HG02642 (cell line): Measurements from ENCODE around the gene CD79B.
"Not testable (repeated sequence)": the region's sequence is repeated elsewhere in the genome, so short reads cannot be mapped to it uniquely, and the experiment has no call there.

Experiments used
- ATAC-seq: cut with Tn5 transposase; IDR thresholded peaks from one replicate; pipeline ENCODE4 v1.9.1; 2021; ENCODE audit warnings: mild to moderate bottlenecking; ENCODE audit not compliant: unreplicated experiment, poor library complexity

The CD79B gene

DNA sequence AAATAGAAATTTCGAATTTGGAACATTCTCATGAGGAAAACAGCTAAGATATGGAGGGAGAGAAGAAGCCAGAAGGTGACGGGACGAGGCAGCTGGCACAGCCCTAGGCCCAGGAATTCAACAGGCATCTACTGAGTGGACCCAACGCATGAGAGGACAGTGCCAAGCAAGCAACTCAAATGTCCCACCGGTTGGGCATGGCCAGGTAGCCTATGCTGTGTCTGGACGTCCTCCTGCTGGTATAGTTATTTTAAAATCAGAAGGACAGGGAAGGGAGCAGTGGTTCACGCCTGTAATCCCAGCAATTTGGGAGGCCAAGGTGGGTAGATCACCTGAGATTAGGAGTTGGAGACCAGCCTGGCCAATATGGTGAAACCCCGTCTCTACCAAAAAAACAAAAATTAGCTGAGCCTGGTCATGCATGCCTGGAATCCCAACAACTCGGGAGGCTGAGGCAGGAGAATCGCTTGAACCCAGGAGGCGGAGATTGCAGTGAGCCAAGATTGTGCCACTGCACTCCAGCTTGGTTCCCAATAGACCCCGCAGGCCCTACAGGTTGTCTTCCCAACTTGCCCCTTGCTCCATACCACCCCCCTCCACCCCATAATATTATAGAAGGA, 15.5 kb downstream of the CD79B start:
- no peak for ATAC-seq

DNA sequence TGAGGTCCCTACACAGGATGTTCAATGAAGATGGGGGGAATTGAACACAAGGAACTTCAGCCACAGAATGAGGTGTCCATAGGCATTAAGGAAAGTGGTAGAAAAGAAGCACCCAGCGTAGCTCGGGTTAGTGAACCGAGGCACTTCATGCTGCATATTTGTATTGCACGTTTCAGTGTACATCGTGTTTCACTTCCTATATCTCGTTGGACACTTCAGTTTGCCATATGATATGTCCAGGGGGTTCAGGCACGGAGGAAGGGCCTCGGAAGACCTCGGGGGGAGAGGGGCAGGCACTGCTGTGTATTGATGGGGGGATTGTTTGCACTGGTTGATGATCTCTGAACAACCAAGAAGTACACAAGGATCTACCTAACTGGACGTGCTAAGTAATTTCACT, 16.4 kb downstream of the CD79B start:
- not testable (repeated sequence) for ATAC-seq

- no peak for ATAC-seq
Observed at GRCh38 chr17:63914471-63914870, 17.7 kb downstream of the CD79B start.

- no peak for ATAC-seq
Observed at GRCh38 chr17:63911657-63912100, 20.5 kb downstream of the CD79B start.

DNA sequence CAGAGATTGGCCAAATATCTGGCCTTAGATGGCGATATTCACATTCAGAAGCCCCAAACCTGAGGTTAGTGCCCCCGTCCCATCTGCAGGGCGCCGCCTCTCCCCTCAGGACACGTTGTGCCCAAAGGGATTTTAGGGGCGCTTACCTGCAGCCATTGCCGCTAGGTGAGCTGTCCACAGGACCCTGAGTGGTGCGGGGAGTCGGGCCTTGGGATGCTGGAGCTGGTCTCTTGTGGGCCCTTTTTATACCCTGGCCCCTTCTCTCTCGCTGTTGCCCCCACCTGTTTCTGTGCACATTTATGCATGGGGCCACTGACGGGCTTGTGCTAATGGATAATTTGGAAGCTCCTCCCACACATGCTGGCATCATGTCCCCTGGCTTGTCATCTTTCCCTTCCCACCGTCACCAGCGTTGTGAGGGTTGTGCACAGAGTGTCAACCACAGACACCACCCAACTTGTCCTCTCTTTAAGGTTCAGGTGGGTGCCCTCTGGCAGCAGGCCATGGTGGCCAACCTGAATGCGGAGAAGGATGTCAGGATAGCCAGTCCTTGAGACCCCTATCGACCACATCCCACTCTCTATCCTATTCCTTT, 21.0 kb downstream of the CD79B start, which contains the start of gene CSHL1:
CSHL1 (minus strand) TSS at position 218 of the 595 bp plus-strand sequence; CDS start at position 156, 62 bp downstream.
- no peak for ATAC-seq

- ATAC-seq, result no peak
Observed at GRCh38 chr17:63910096-63910495, 22.0 kb downstream of the CD79B start.

DNA sequence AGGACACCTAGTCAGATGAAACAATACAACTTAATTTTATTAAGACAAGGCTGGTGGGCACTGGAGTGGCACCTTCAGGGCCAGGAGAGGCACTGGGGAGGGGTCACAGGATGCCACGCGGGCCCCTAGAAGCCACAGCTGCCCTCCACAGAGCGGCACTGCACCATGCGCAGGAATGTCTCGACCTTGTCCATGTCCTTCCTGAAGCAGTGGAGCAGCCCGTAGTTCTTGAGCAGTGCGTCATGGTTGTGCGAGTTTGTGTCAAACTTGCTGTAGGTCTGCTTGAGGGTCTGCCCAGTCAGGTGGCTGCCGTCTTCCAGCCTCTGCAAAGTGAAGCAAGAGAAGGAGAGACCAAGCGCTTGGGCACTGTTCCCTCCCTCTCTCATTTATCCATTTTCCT, 22.5 kb downstream of the CD79B start:
- not testable (repeated sequence) for ATAC-seq

GRCh38 chr17:63907161-63907778, 24.9 kb downstream of the CD79B start:
- ATAC-seq, result not testable (repeated sequence)

GRCh38 chr17:63904796-63905195, 27.3 kb downstream of the CD79B start:
- ATAC-seq, result not testable (repeated sequence)

DNA sequence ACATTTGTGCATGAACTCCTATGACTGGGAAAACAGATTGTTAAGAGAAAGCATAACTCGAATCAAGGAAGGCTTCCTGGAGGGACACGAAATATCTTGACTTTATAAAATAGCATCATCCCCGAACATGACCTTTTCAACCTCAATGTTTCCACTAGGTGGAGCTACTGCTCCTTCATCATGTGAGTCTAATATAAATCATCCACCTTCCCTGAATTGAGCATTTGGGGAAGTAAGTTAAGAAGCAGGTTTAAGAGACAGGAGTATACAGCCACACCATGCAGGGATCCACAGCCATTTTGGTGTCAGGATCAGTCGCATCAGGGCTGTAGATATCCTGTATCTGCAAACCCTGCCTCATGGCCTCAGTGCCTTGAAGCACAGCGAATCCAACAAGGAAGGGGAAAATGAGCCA, 28.3 kb downstream of the CD79B start:
- not testable (repeated sequence) for ATAC-seq

- not testable (repeated sequence) for ATAC-seq
Observed at GRCh38 chr17:63901971-63902370, 30.2 kb downstream of the CD79B start.

DNA sequence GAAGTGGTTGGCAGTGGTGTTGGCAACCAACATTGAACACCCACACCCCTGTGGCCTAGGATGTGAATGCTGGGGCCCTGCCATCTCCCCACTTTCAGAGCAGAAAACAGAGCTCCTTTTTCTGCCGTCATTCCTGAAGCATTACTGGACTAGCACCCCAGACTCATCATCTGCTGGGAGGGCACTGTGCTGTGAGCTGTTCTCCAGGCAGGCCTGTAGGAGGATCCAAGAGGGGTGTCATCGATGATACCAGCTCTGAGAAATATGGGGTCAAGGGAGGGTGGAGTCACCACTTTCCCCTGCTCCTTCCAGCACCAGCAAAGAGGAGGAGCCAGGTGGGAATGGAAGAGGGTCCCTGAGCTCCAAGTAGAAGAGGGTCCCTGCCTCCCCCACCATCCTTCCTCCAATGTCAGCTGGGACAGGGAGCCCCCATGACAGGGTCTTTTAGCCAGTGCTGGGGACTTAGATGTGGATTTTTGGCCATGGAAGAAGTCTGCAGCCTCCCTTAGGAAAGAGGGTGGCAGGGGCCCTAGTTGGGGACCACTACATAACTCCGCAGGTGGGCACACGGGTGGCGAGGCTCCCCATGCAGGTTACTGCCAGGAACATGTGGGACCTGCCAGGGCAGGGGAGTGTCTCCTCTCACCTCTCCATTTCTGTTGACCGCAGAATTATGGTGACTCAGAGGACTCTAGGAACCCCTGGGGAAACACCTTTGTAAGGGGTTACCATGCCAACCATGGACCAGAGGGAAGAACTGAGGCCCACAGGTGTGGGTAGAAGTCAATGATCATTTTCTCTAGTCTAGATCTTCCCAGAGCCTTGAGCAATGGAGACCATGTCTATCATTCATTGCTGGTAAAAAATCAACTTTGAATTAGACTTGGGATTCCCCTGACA, 33.0 kb downstream of the CD79B start:
- not testable (repeated sequence) for ATAC-seq

DNA sequence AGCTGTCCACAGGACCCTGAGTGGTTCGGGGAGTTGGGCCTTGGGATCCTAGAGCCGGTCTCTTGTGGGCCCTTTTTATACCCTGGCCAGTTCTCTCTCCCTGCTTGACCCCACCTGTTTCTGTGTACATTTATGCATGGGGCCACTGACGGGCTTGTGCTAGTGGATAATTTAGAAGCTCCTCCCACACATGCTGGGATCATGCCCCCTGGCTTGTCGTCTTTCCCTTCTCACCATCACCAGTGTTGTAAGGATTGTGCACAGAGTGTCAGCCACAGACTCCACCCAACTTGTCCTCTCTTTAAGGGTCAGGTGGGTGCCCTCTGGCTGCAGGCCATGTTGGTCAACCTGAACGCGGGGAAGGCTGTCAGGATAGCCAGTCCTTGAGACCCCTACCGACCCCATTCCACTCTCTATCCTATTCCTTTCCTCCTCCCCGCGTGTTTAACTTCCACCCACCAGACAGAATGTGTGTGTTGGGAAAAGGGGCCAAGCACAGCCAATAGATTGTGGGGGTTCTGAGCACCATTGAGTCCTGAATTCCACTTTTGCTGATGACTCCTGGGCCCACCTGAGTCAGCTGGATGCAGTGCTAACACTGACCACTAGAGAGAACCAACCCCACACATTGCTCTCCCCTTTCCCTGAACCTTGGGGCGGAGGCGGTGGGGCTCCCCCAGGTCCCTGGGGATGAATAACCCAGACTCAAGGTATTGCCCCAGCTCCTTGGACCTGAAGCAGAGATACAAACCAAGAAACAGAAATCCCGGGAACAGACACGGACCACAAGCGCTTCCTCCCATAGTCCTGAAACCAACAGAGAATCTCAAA, 35.4 kb downstream of the CD79B start, which contains the start of gene CSH1:
CSH1 (minus strand) TSS at position 51 of the 831 bp plus-strand sequence. CDS start 63 bp downstream, outside the sequence.
- ATAC-seq, result not testable (repeated sequence)

- not testable (repeated sequence) for ATAC-seq
Observed at GRCh38 chr17:63894821-63895220, 37.3 kb downstream of the CD79B start.

- ATAC-seq, result not testable (repeated sequence)
Observed at GRCh38 chr17:63894021-63894420, 38.1 kb downstream of the CD79B start.

- ATAC-seq, result not testable (repeated sequence)
Observed at GRCh38 chr17:63892316-63893037, 39.7 kb downstream of the CD79B start.

- ATAC-seq, result not testable (repeated sequence)
Observed at GRCh38 chr17:63889026-63889848, 42.9 kb downstream of the CD79B start.

DNA sequence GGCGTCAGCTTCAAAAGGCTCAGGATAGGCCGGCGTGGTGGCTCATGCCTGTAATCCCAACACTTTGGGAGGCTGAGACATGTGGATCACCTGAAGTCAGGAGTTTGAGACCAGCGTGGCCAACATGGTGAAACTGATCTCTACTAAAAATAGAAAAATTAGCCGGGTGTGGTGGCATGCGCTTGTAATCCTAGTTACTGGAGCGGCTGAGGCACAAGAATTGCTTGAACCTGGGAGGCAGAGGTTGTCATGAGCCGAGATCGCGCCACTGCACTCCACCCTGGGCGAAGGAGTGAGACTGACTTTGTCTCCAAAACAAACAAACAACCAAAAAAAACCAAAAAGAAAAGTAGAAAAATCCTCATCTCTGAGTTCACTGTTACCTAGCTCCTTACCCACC, 47.0 kb downstream of the CD79B start:
- ATAC-seq, result not testable (repeated sequence)
